PFSK-1 (cell line): ENCODE results near the gene HYKK.

ENCODE experiments used
- FOXP2 ChIP-seq: optimal IDR thresholded peaks from 2 replicates; pipeline ENCODE3; 2011; ENCODE audit warnings: borderline replicate concordance, control low read depth, inconsistent platforms; ENCODE audit not compliant: insufficient read depth; ENCODE audit errors: extremely low read length, extremely low read depth
- POLR2AphosphoS5 ChIP-seq: IDR thresholded peaks from 2 replicates; pipeline ENCODE4 v1.6.1; 2012; ENCODE audit warnings: low read depth, mild to moderate bottlenecking, control low read depth, low read length, moderate library complexity
- REST ChIP-seq, 2 experiments: IDR thresholded peaks; 2 replicates each; pipeline versions ENCODE4 v1.6.1 to v1.8.0; 2011 to 2012; ENCODE audit warnings: low read depth in 2 of 2, low read length in 2 of 2, control low read depth in 1 of 2, inconsistent platforms in 1 of 2, mild to moderate bottlenecking in 1 of 2, moderate library complexity in 1 of 2; ENCODE audit not compliant: insufficient read depth in 1 of 2
- SIN3A ChIP-seq: IDR thresholded peaks from 2 replicates; pipeline ENCODE4 v1.6.1; 2012; ENCODE audit warnings: mild to moderate bottlenecking, low read length, moderate library complexity, borderline replicate concordance; ENCODE audit not compliant: insufficient read depth
- TAF1 ChIP-seq: IDR thresholded peaks from 2 replicates; pipeline ENCODE4 v1.6.1; 2012; ENCODE audit warnings: low read length, control low read depth, borderline replicate concordance; ENCODE audit not compliant: insufficient read depth

Gene HYKK

GRCh38 chr15:78567531-78567930 is 60.2 kb downstream of the HYKK start:
- TF ChIP-seq REST (IDR thresholded peaks at IDR 0.05; ENCODE audit: insufficient read depth in 1 of 2, low read depth in 2 of 2, low read length in 2 of 2) (no peak), SIN3A (no peak), TAF1 (no peak), FOXP2 (no peak), POLR2AphosphoS5 (no peak)

- no peak for TF ChIP-seq REST (IDR thresholded peaks at IDR 0.05; ENCODE audit: insufficient read depth in 1 of 2, low read depth in 2 of 2, low read length in 2 of 2)
- TF ChIP-seq POLR2AphosphoS5, result no peak
- TF ChIP-seq TAF1, result no peak
- TF ChIP-seq FOXP2, result no peak
Measured at GRCh38 chr15:78570710-78571109, 63.3 kb downstream of the HYKK start.

GRCh38 chr15:78571382-78571781 is 64.0 kb downstream of the HYKK start:
- TF ChIP-seq SIN3A (no peak), TAF1 (no peak), POLR2AphosphoS5 (no peak), FOXP2 (no peak), REST (IDR thresholded peaks at IDR 0.05; ENCODE audit: insufficient read depth in 1 of 2, low read depth in 2 of 2, low read length in 2 of 2) (no peak)

GRCh38 chr15:78573416-78573815 is 66.0 kb downstream of the HYKK start:
- TF ChIP-seq FOXP2, result no peak
- TF ChIP-seq SIN3A, result no peak
- TF ChIP-seq POLR2AphosphoS5, result no peak
- no peak for TF ChIP-seq REST (IDR thresholded peaks at IDR 0.05; ENCODE audit: insufficient read depth in 1 of 2, low read depth in 2 of 2, low read length in 2 of 2)
- no peak for TF ChIP-seq TAF1

GRCh38 chr15:78574944-78575343 is 67.6 kb downstream of the HYKK start:
- TF ChIP-seq TAF1 (no peak), FOXP2 (no peak), REST (IDR thresholded peaks at IDR 0.05; ENCODE audit: insufficient read depth in 1 of 2, low read depth in 2 of 2, low read length in 2 of 2) (no peak), POLR2AphosphoS5 (no peak), SIN3A (no peak)
